Stimulated activated CD4-positive, alpha-beta T cell treated with anti-CD3 and anti-CD28 coated beads, Interleukin-2, amount 100 ng/mL, for 48 hours (primary cell): ENCODE data around the gene DYNLT4.
"Not testable (repeated sequence)": the region's sequence is repeated elsewhere in the genome, so short reads cannot be mapped to it uniquely, and the experiment has no call there.

Source experiments
- DNase-seq, 2 donors: peaks; one replicate each; pipeline ENCODE4 v3.0.0-alpha.2; 2020

DYNLT4 gene

GRCh38 chr1:44828003-44828651, 21.0 kb upstream of the DYNLT4 start:
- no peak for DNase-seq

GRCh38 chr1:44827197-44828002, 20.2 kb upstream of the DYNLT4 start:
- DNase-seq, result no peak

- DNase-seq, result no peak
These were observed 19.4 kb upstream of the DYNLT4 start for GRCh38 chr1:44826375-44827196.

- not testable (repeated sequence) for DNase-seq
These were observed 17.2 kb upstream of the DYNLT4 start for GRCh38 chr1:44824392-44824791.

- no peak for DNase-seq
These were observed 15.9 kb upstream of the DYNLT4 start for GRCh38 chr1:44822981-44823451.

GRCh38 chr1:44822131-44822701, 15.1 kb upstream of the DYNLT4 start:
- no peak for DNase-seq

GRCh38 chr1:44821240-44821715, 14.1 kb upstream of the DYNLT4 start:
- no peak for DNase-seq

- no peak for DNase-seq
These were observed 13.4 kb upstream of the DYNLT4 start for GRCh38 chr1:44820328-44821239.

- DNase-seq, result peak; percentile 75 to 79
These were observed 12.6 kb upstream of the DYNLT4 start for GRCh38 chr1:44819608-44820327.

- DNase-seq, result no peak
These were observed 12.1 kb upstream of the DYNLT4 start for GRCh38 chr1:44819196-44819607.

GRCh38 chr1:44817771-44818495, 10.8 kb upstream of the DYNLT4 start:
- DNase-seq, result no peak

- DNase-seq, result no peak
These were observed 10.2 kb upstream of the DYNLT4 start for GRCh38 chr1:44817307-44817706.

GRCh38 chr1:44815926-44816325, 8.8 kb upstream of the DYNLT4 start:
- not testable (repeated sequence) for DNase-seq

- no peak for DNase-seq
These were observed 5.8 kb upstream of the DYNLT4 start for GRCh38 chr1:44812822-44813543.

- no peak for DNase-seq
These were observed 4.1 kb upstream of the DYNLT4 start for GRCh38 chr1:44811234-44811633.

- not testable (repeated sequence) for DNase-seq
These were observed 3.6 kb upstream of the DYNLT4 start for GRCh38 chr1:44810762-44811105.

- no peak for DNase-seq
These were observed 3.1 kb upstream of the DYNLT4 start for GRCh38 chr1:44810101-44810761.

- DNase-seq, result peak; percentile 77
These were observed 2.1 kb upstream of the DYNLT4 start for GRCh38 chr1:44808938-44809917.
